ENCODE results near the gene ADH4.
A peak's percentile ranks its signal among the peaks of the same experiment; 100 is the strongest.
"Not testable (repeated sequence)": the region's sequence is repeated elsewhere in the genome, so short reads cannot be mapped to it uniquely, and the experiment has no call there.

ADH4 gene

GRCh38 chr4:99134586-99134985 lies 9.5 kb downstream of the ADH4 start:
- DNase-seq: no peak

- no peak for DNase-seq
Measured at GRCh38 chr4:99131378-99131777, 12.7 kb downstream of the ADH4 start.

GRCh38 chr4:99126376-99126775 lies 17.7 kb downstream of the ADH4 start:
- no peak for DNase-seq

- DNase-seq: no peak
Measured at GRCh38 chr4:99121008-99121407, 23.1 kb downstream of the ADH4 start.

- no peak for DNase-seq
Measured at GRCh38 chr4:99120501-99120900, 23.6 kb downstream of the ADH4 start.

- no peak for DNase-seq
Measured at GRCh38 chr4:99117876-99118693, 26.0 kb downstream of the ADH4 start.

GRCh38 chr4:99117122-99117841 lies 26.8 kb downstream of the ADH4 start:
- DNase-seq: not testable (repeated sequence)

- DNase-seq: not testable (repeated sequence)
Measured at GRCh38 chr4:99109286-99109685, 34.8 kb downstream of the ADH4 start.

- DNase-seq: no peak
Measured at GRCh38 chr4:99104153-99104552, 39.9 kb downstream of the ADH4 start.

GRCh38 chr4:99103166-99103565 lies 40.9 kb downstream of the ADH4 start:
- DNase-seq: no peak

- no peak for DNase-seq
Measured at GRCh38 chr4:99102634-99103033, 41.5 kb downstream of the ADH4 start.

GRCh38 chr4:99100876-99101275 lies 43.2 kb downstream of the ADH4 start:
- DNase-seq: no peak

GRCh38 chr4:99099814-99100213 lies 44.3 kb downstream of the ADH4 start:
- DNase-seq: not testable (repeated sequence)

- DNase-seq: no peak
Measured at GRCh38 chr4:99099311-99099710, 44.8 kb downstream of the ADH4 start.

- DNase-seq: not testable (repeated sequence)
Measured at GRCh38 chr4:99091841-99092240, 52.3 kb downstream of the ADH4 start.

- no peak for DNase-seq
Measured at GRCh38 chr4:99091216-99091575, 52.9 kb downstream of the ADH4 start.

- no peak for DNase-seq
Measured at GRCh38 chr4:99090481-99091215, 53.4 kb downstream of the ADH4 start.

GRCh38 chr4:99088481-99089365 lies 55.4 kb downstream of the ADH4 start, which contains the start of gene ADH5:
Gene ADH5 (minus strand): TSS chr4:99088788. CDS start chr4:99088700, 88 bp downstream.
- peak; percentile 8 to 93 (median 79) for DNase-seq

- DNase-seq: peak in 28 of 56 donors; percentile 22 to 81 (median 50)
Measured at GRCh38 chr4:99088023-99088449, 56.1 kb downstream of the ADH4 start.

- no peak for DNase-seq
Measured at GRCh38 chr4:99084595-99084994, 59.5 kb downstream of the ADH4 start.

GRCh38 chr4:99082192-99082591 lies 61.9 kb downstream of the ADH4 start:
- DNase-seq: no peak
